H9 (cell line): ENCODE results near the gene CALY. TPM values are rescaled to one million over a fixed set of nuclear protein-coding genes. Genes with fewer than 3 reads are reported as not detected.

Experiments used
- DNase-seq: peaks from one replicate; pipeline ENCODE4 v3.0.0-alpha.2; 2017
- H2AFZ ChIP-seq: one replicate; pipeline ENCODE4 v1.6.1; 2013; ENCODE audit warnings: mild to moderate bottlenecking, low read length, control low read depth, moderate library complexity
- H2AK5ac ChIP-seq: 2 replicates; pipeline ENCODE4 v1.6.1; 2013; ENCODE audit warnings: low read length, control low read depth, mixed read lengths; ENCODE audit not compliant: insufficient read length
- H2BK120ac ChIP-seq: one replicate; pipeline ENCODE4 v1.6.1; 2013; ENCODE audit warnings: low read depth, mild to moderate bottlenecking, low read length, control low read depth, inconsistent platforms; ENCODE audit not compliant: poor library complexity, severe bottlenecking
- H2BK12ac ChIP-seq: 2 replicates; pipeline ENCODE4 v1.6.1; 2013; ENCODE audit warnings: low read length, control low read depth, mixed read lengths, low read depth; ENCODE audit not compliant: insufficient read length
- H2BK15ac ChIP-seq: 2 replicates; pipeline ENCODE4 v1.6.1; 2013; ENCODE audit warnings: low read depth, low read length, control low read depth
- H2BK20ac ChIP-seq: one replicate; pipeline ENCODE4 v1.6.1; 2013; ENCODE audit warnings: low read depth, mild to moderate bottlenecking, low read length, control low read depth, inconsistent platforms; ENCODE audit not compliant: poor library complexity, severe bottlenecking
- H2BK5ac ChIP-seq: 2 replicates; pipeline ENCODE4 v1.6.1; 2013; ENCODE audit warnings: low read length, control low read depth, mixed read lengths; ENCODE audit not compliant: insufficient read length
- H3K14ac ChIP-seq: 2 replicates; pipeline ENCODE4 v1.6.1; 2013; ENCODE audit warnings: low read length, control low read depth; ENCODE audit not compliant: insufficient read depth
- H3K18ac ChIP-seq: 2 replicates; pipeline ENCODE4 v1.6.1; 2013; ENCODE audit warnings: low read depth, mild to moderate bottlenecking, mixed read lengths, low read length, control low read depth; ENCODE audit not compliant: insufficient read length
- H3K23ac ChIP-seq: 2 replicates; pipeline ENCODE4 v1.6.1; 2013; ENCODE audit warnings: low read length, control low read depth, mixed read lengths, low read depth; ENCODE audit not compliant: insufficient read length
- H3K23me2 ChIP-seq: 2 replicates; pipeline ENCODE4 v1.6.1; 2013; ENCODE audit warnings: low read depth, mild to moderate bottlenecking, mixed read lengths, low read length, control low read depth; ENCODE audit not compliant: insufficient read length, poor library complexity, severe bottlenecking
- H3K27ac ChIP-seq: 2 replicates; pipeline ENCODE4 v1.5.1; 2013; ENCODE audit warnings: low read length, control low read depth, mixed read lengths, low read depth; ENCODE audit not compliant: insufficient read length
- H3K27me3 ChIP-seq: 2 replicates; pipeline ENCODE4 v1.6.1; 2013; ENCODE audit warnings: low read length, control low read depth, inconsistent platforms; ENCODE audit not compliant: insufficient read depth
- H3K4ac ChIP-seq: 2 replicates; pipeline ENCODE4 v1.6.1; 2013; ENCODE audit warnings: low read depth, mild to moderate bottlenecking, control low read depth, inconsistent platforms, low read length, moderate library complexity
- H3K4me1 ChIP-seq: 2 replicates; pipeline ENCODE4 v1.6.1; 2013; ENCODE audit warnings: low read length, control low read depth, inconsistent platforms; ENCODE audit not compliant: insufficient read depth
- H3K4me2 ChIP-seq: 2 replicates; pipeline ENCODE4 v1.6.1; 2013; ENCODE audit warnings: low read length, control low read depth, mixed read lengths; ENCODE audit not compliant: insufficient read length, insufficient read depth
- H3K56ac ChIP-seq: 2 replicates; pipeline ENCODE4 v1.6.1; 2013; ENCODE audit warnings: low read depth, mild to moderate bottlenecking, mixed read lengths, low read length, control low read depth; ENCODE audit not compliant: insufficient read length
- H3K79me1 ChIP-seq: 2 replicates; pipeline ENCODE4 v1.6.1; 2013; ENCODE audit warnings: low read depth, mild to moderate bottlenecking, moderate library complexity, low read length, control low read depth, inconsistent platforms; ENCODE audit not compliant: insufficient read depth, poor library complexity, severe bottlenecking
- H3K79me2 ChIP-seq: 2 replicates; pipeline ENCODE4 v1.6.1; 2013; ENCODE audit warnings: low read length, control low read depth, inconsistent platforms; ENCODE audit not compliant: insufficient read depth
- H3K9ac ChIP-seq: 2 replicates; pipeline ENCODE4 v1.6.1; 2013; ENCODE audit warnings: low read length, control low read depth, mixed read lengths; ENCODE audit not compliant: insufficient read length; ENCODE audit errors: extremely low read depth
- H3K9me3 ChIP-seq: one replicate; pipeline ENCODE4 v1.6.1; 2013; ENCODE audit warnings: low read depth, low read length, inconsistent platforms; ENCODE audit not compliant: control insufficient read depth
- H3T11ph ChIP-seq: one replicate; pipeline ENCODE4 v1.6.1; 2013; ENCODE audit warnings: mild to moderate bottlenecking, low read length, control low read depth, inconsistent platforms
- H4K20me1 ChIP-seq: one replicate; pipeline ENCODE4 v1.6.1; 2013; ENCODE audit not compliant: control insufficient read depth, insufficient read length, insufficient read depth
- H4K5ac ChIP-seq: 2 replicates; pipeline ENCODE4 v1.6.1; 2013; ENCODE audit warnings: low read depth, mild to moderate bottlenecking, mixed read lengths, low read length, control low read depth; ENCODE audit not compliant: insufficient read length
- H4K8ac ChIP-seq: replicated peaks from 2 replicates; pipeline ENCODE4 v1.6.1; 2013; ENCODE audit warnings: low read length, control low read depth, mixed read lengths, low read depth; ENCODE audit not compliant: insufficient read length
- H4K91ac ChIP-seq: 2 replicates; pipeline ENCODE4 v1.6.1; 2013; ENCODE audit warnings: low read depth, mild to moderate bottlenecking, moderate library complexity, mixed read lengths, low read length, control low read depth; ENCODE audit not compliant: insufficient read length
- H3K27ac Mint-ChIP-seq, 3 experiments: 2 replicates in 2 of 3; 3 replicates in 1 of 3; pipeline ENCODE4 v1.8.0; 2020 to 2021; ENCODE audit warnings: mixed read lengths in 3 of 3, mild to moderate bottlenecking in 1 of 3, moderate library complexity in 1 of 3
- H3K27me3 Mint-ChIP-seq: 2 replicates; pipeline ENCODE4 v1.8.0; 2021; ENCODE audit warnings: low read depth, mild to moderate bottlenecking, moderate library complexity, mixed read lengths
- H3K36me3 Mint-ChIP-seq, 3 experiments: 2 replicates in 2 of 3; 3 replicates in 1 of 3; pipeline ENCODE4 v1.8.0; 2020 to 2021; ENCODE audit warnings: low read depth in 3 of 3, mixed read lengths in 3 of 3; ENCODE audit not compliant: insufficient read depth in 1 of 3
- H3K4me1 Mint-ChIP-seq, 2 experiments: 2 replicates each; pipeline ENCODE4 v1.8.0; 2020; ENCODE audit warnings: mixed read lengths in 2 of 2
- H3K4me3 Mint-ChIP-seq, 2 experiments: 2 replicates in 1 of 2; 3 replicates in 1 of 2; pipeline ENCODE4 v1.8.0; 2020 to 2021; ENCODE audit warnings: mild to moderate bottlenecking in 2 of 2, mixed read lengths in 2 of 2, moderate library complexity in 1 of 2
- H3K9me3 Mint-ChIP-seq, 2 experiments: 2 replicates in 1 of 2; 3 replicates in 1 of 2; pipeline ENCODE4 v1.8.0; 2020; ENCODE audit warnings: mild to moderate bottlenecking in 2 of 2, mixed read lengths in 2 of 2, moderate library complexity in 1 of 2
- CTCF ChIP-seq: fragments of 200-600 bp; sonication (generic); conservative IDR thresholded peaks from 3 replicates; pipeline ENCODE4 v1.8.0; 2021; ENCODE audit warnings: antibody characterized with exemption, mild to moderate bottlenecking
- WGBS: extraction: QIAGEN DNeasy Blood & Tissue Kit; methylation state at CpG from one replicate; pipeline ENCODE4 v1.1.7; 2013; ENCODE audit warnings: missing lambda C conversion rate, low lambda C conversion rate, mixed read lengths; ENCODE audit not compliant: insufficient read length; ENCODE audit errors: extremely low coverage; 5-methylcytosine and 5-hydroxymethylcytosine counted together
- total RNA-seq: library from RNA; stranded (reverse); gene quantifications from 2 replicates; pipeline ENCODE4 v1.2.1, GENCODE V29; 2021

Gene CALY
- total RNA-seq, 1 experiment from 2014 or later: 2.9 TPM

- no peak overlapping the region for H3K27ac Mint-ChIP-seq
These were observed 10.5 kb downstream of the CALY start for GRCh38 chr10:133326223-133326551.

More at GRCh38 chr10:133326223-133326551, 10.5 kb downstream of the CALY start:
- peaks cover 66% of the 10 kb centered on the region for H3K27me3 Mint-ChIP-seq
- Histone ChIP-seq H3K79me1 (no peaks in the 10 kb centered on the region), H3K23ac (no peak overlapping the region), H2BK120ac (no peak overlapping the region), H3K56ac (no peak overlapping the region), H3K23me2 (peaks cover 19% of the 10 kb centered on the region), H4K91ac (no peak overlapping the region), H3K14ac (peak overlapping the region; percentile 90; the same call in 1 of the 2 replicates), H2BK5ac (no peak overlapping the region), H2BK20ac (no peak overlapping the region), H3K4ac (no peak overlapping the region), H3K27ac (no peak overlapping the region), H2BK12ac (no peak overlapping the region), H2AK5ac (no peak overlapping the region), H3K4me2 (peak overlapping the region; percentile 70), H2AFZ (no peak overlapping the region), H3K4me1 (no peaks in the 10 kb centered on the region; the same call in 1 of the 2 replicates), H4K20me1 (no peaks in the 10 kb centered on the region), H2BK15ac (no peak overlapping the region; the same call in 1 of the 2 replicates), H3K79me2 (no peaks in the 10 kb centered on the region), H4K8ac (no peak overlapping the region), H3T11ph (no peak overlapping the region), H3K9me3 (no peaks in the 10 kb centered on the region), H3K18ac (peak overlapping the region; percentile 34), H4K5ac (no peak overlapping the region), H3K9ac (no peak overlapping the region), H3K27me3 (peaks cover 13% of the 10 kb centered on the region; the same call in 1 of the 2 replicates)
- no CpG with 5 or more reads among the region's 9 CpGs for WGBS
- peaks cover 14 to 28% of the 10 kb centered on the region in 2 experiments for H3K4me1 Mint-ChIP-seq
- H3K4me3 Mint-ChIP-seq: peak overlapping the region; percentile 60 to 78
- TF ChIP-seq CTCF: no peak
- 0 out of 5 replicates have a peak, but pooled peaks cover 0 to 2% of the 10 kb centered on the region in 2 experiments for H3K9me3 Mint-ChIP-seq
- no peak for DNase-seq
- H3K36me3 Mint-ChIP-seq: no peaks in the 10 kb centered on the region; a peak in 1 of 7 replicates
